ENCODE data around the gene AFMID. TPM values are rescaled to one million over a fixed set of nuclear protein-coding genes. Genes with fewer than 3 reads are reported as not detected.

Gene AFMID
- total RNA-seq, 1 experiment from 2014 or later = 30.4 TPM

GRCh38 chr17:78184868-78185267, 2.3 kb upstream of the AFMID start:
- ChIA-PET CTCF (no interaction called here), POLR2A (ENCODE audit: unreplicated experiment) (no interaction called here)
- Histone ChIP-seq H3K4me2 (no peak overlapping the region), H3K4me1 (replicated peaks; ENCODE audit: insufficient read depth) (peaks cover 8% of the 10 kb centered on the region), H3K9me3 (ENCODE audit: insufficient read depth, low read depth) (no peaks in the 10 kb centered on the region), H3K4me3 (no peak overlapping the region), H2AFZ (no peak overlapping the region), H3K36me3 (ENCODE audit: low read depth) (no peaks in the 10 kb centered on the region), H3K27ac (no peak overlapping the region), H3K79me2 (ENCODE audit: low read depth) (peaks cover 16% of the 10 kb centered on the region; the same call in 1 of the 2 replicates), H3K9me2 (ENCODE audit: insufficient read depth) (no peaks in the 10 kb centered on the region), H4K20me1 (ENCODE audit: insufficient read depth) (no peaks in the 10 kb centered on the region), H3K27me3 (ENCODE audit: insufficient read depth, low read depth) (no peaks in the 10 kb centered on the region), H3F3A (ENCODE audit: insufficient read depth, low read depth) (peaks cover 6% of the 10 kb centered on the region; the same call in 1 of the 2 replicates)
- intact Hi-C loops (cut with micrococcal nuclease; ENCODE audit: unreplicated experiment) = no loop called here
- TF ChIP-seq CTCF (conservative IDR thresholded peaks at IDR 0.05) (no peak), EZH2 (IDR thresholded peaks at IDR 0.05; ENCODE audit: low read depth) (no peak)
- DNase-seq = no peak
- no TSS peak for BruUV-seq (replicated peaks)

DNA sequence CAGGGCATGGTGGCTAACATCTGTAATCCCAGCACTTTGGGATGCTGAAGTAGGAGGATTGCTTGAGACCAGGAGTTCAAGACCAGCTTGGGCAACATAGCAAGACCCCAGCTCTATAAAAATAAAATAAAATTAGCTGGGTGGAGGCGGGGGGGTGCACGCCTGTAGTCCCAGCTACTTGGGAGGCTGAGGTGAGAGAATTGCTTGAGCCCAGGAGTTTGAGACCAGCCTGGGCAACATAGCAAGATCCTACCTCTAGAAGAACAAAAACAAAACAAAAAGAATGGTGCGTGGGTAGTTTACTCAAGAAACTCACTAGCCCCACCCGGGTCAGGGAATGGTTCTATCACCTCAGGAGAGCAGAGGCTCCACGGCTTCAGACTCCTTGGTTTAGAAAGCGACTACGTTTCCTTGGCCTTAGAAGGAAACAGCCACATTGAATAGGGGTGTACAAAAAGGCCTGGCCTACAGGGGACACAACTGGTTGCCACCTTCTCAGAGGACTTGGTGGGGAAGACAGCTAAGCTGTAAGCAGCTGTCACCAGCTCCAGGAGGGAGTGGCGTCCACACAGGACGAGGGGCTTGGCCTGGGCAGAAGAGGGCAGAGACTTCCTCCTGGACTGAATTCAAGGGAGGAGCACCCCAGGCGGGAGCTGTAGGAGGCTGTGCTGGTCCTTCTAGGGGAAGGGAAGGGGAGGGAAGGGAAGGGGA, 1.0 kb upstream of the AFMID start:
- DNase-seq = peak; percentile 57 to 70
- Histone ChIP-seq H3K79me2 (ENCODE audit: low read depth) (peaks cover 16% of the 10 kb centered on the region; the same call in 1 of the 2 replicates), H3K9me2 (ENCODE audit: insufficient read depth) (no peaks in the 10 kb centered on the region), H3K9me3 (ENCODE audit: insufficient read depth, low read depth) (no peaks in the 10 kb centered on the region), H3K27me3 (ENCODE audit: insufficient read depth, low read depth) (no peaks in the 10 kb centered on the region), H3K4me3 (peak overlapping the region; percentile 47; the same call in 1 of the 2 replicates), H3K4me1 (replicated peaks; ENCODE audit: insufficient read depth) (peaks cover 8% of the 10 kb centered on the region), H4K20me1 (ENCODE audit: insufficient read depth) (no peaks in the 10 kb centered on the region), H3K4me2 (peak overlapping the region; percentile 90), H3F3A (ENCODE audit: insufficient read depth, low read depth) (no peaks in the 10 kb centered on the region), H3K27ac (no peak overlapping the region), H3K36me3 (ENCODE audit: low read depth) (no peaks in the 10 kb centered on the region), H2AFZ (no peak overlapping the region)
- intact Hi-C loops (cut with micrococcal nuclease; ENCODE audit: unreplicated experiment) = loop anchor here (2.0 kb wide), 1 partner anchor 57 kb away; the partner anchor contains the start of gene TMC6
- CTCF ChIA-PET = interaction anchor here (0.5 to 2.6 kb wide), 12 partner anchors 8 to 224 kb away, joined by 3 to 16 read pairs (median 7); partner anchors contain the start of gene SYNGR2
- POLR2A ChIA-PET (ENCODE audit: unreplicated experiment) = interaction anchor here (0.5 to 2.0 kb wide), 8 partner anchors 9 to 79 kb away, joined by 3 to 17 read pairs (median 6); partner anchors contain the start of gene TMC6
- TF ChIP-seq CTCF (conservative IDR thresholded peaks at IDR 0.05) = no peak
- no peak for TF ChIP-seq EZH2 (IDR thresholded peaks at IDR 0.05; ENCODE audit: low read depth)
- no TSS peak for BruUV-seq (replicated peaks)

GRCh38 chr17:78196716-78197115, 9.6 kb downstream of the AFMID start:
- no peak overlapping the region for H3K27ac ChIP-seq
- H3K27me3 ChIP-seq (ENCODE audit: insufficient read depth, low read depth) = no peaks in the 10 kb centered on the region
- H2AFZ ChIP-seq = no peak overlapping the region
- no peaks in the 10 kb centered on the region for H4K20me1 ChIP-seq (ENCODE audit: insufficient read depth)
- H3F3A ChIP-seq (ENCODE audit: insufficient read depth, low read depth) = peaks cover 14% of the 10 kb centered on the region
- no peak overlapping the region for H3K4me3 ChIP-seq
- H3K9me3 ChIP-seq (ENCODE audit: insufficient read depth, low read depth) = no peaks in the 10 kb centered on the region
- H3K36me3 ChIP-seq (ENCODE audit: low read depth) = no peaks in the 10 kb centered on the region
- H3K79me2 ChIP-seq (ENCODE audit: low read depth) = no peaks in the 10 kb centered on the region
- H3K4me2 ChIP-seq = no peak overlapping the region
- H3K9me2 ChIP-seq (ENCODE audit: insufficient read depth) = no peaks in the 10 kb centered on the region
- intact Hi-C loops (cut with micrococcal nuclease; ENCODE audit: unreplicated experiment) = no loop called here
- no peak for DNase-seq
- H3K4me1 ChIP-seq (replicated peaks; ENCODE audit: insufficient read depth) = no peaks in the 10 kb centered on the region; the same call in 1 of the 2 replicates
- TF ChIP-seq EZH2 (IDR thresholded peaks at IDR 0.05; ENCODE audit: low read depth) (no peak), CTCF (conservative IDR thresholded peaks at IDR 0.05) (no peak)
- CTCF ChIA-PET = interaction anchor here (0.7 kb wide), 1 partner anchor 206 kb away, joined by 3 read pairs; no protein-coding TSS in a partner anchor
- BruUV-seq (replicated peaks) = no TSS peak
- POLR2A ChIA-PET (ENCODE audit: unreplicated experiment) = interaction anchor here (0.6 kb wide), 1 partner anchor 10 kb away, joined by 6 read pairs; the partner anchor contains the start of gene TK1
